Thoracic aorta (tissue), 2 donors: ENCODE measurements around the gene SESN3. TPM values are rescaled to one million over a fixed set of nuclear protein-coding genes. Genes with fewer than 3 reads are reported as not detected.

Experiments used
- ATAC-seq: fragments of 150-250 bp; one replicate; pipeline ENCODE4 v1.8.0; 2017; ENCODE audit warnings: low read depth; ENCODE audit not compliant: insufficient number of reproducible peaks, low FRiP score
- DNase-seq: peaks from one replicate; pipeline ENCODE4 v3.0.0-alpha.2; 2020; ENCODE audit warnings: low spot score
- H3K27ac ChIP-seq, 2 donors: fragments of 200-600 bp; sonication (generic); 1 replicate in 1 of 2; 2 replicates in 1 of 2; pipeline ENCODE4 v1.5.1; 2016; ENCODE audit warnings: mild to moderate bottlenecking in 2 of 2, moderate library complexity in 2 of 2
- H3K27me3 ChIP-seq: fragments of 200-600 bp; sonication (generic); replicated peaks from 2 replicates; pipeline ENCODE4 v1.6.0; 2016; ENCODE audit warnings: mild to moderate bottlenecking; ENCODE audit not compliant: insufficient read depth
- H3K36me3 ChIP-seq: fragments of 200-600 bp; sonication (generic); one replicate; pipeline ENCODE4 v1.5.1; 2016
- H3K4me1 ChIP-seq, 2 donors: fragments of 200-600 bp; sonication (generic); 1 replicate in 1 of 2; 2 replicates in 1 of 2; pipeline versions ENCODE4 v1.5.1 to v1.6.0; 2016; ENCODE audit warnings: low read depth in 2 of 2, mild to moderate bottlenecking in 1 of 2; ENCODE audit not compliant: control insufficient read depth in 1 of 2
- H3K4me3 ChIP-seq: fragments of 200-600 bp; sonication (generic); 2 replicates; pipeline ENCODE4 v1.5.1; 2016; ENCODE audit warnings: mild to moderate bottlenecking
- H3K9me3 ChIP-seq: fragments of 200-600 bp; sonication (generic); 2 replicates; pipeline ENCODE4 v1.5.1; 2016
- CTCF ChIP-seq: fragments of 200-600 bp; sonication (generic); IDR thresholded peaks from one replicate; pipeline ENCODE4 v1.5.1; 2019; ENCODE audit warnings: antibody characterized with exemption
- total RNA-seq, 2 donors: library from RNA; depleted of rRNA; stranded (reverse); fragments of >200 nt; gene quantifications; one replicate each; pipeline versions ENCODE4 v1.1.0 to v1.2.3, GENCODE V29; 2016

Gene SESN3
- total RNA-seq, 2 donors from 2014 or later = 37.9 to 41.3 TPM

- H3K4me3 ChIP-seq = no peak overlapping the region
- DNase-seq (no peak), ATAC-seq (no peak)
- no peak overlapping the region for H3K27ac ChIP-seq
- TF ChIP-seq CTCF = no peak
- H3K36me3 ChIP-seq = no peaks in the 10 kb centered on the region
- H3K27me3 ChIP-seq = no peaks in the 10 kb centered on the region
- no peaks in the 10 kb centered on the region for H3K9me3 ChIP-seq
- H3K4me1 ChIP-seq = no peaks in the 10 kb centered on the region
These were observed 16.9 kb upstream of the SESN3 start for GRCh38 chr11:95247883-95248282.

- Histone ChIP-seq H3K9me3 (no peaks in the 10 kb centered on the region), H3K4me1 (peaks cover 0 to 2% of the 10 kb centered on the region in 2 donors), H3K27me3 (no peaks in the 10 kb centered on the region), H3K27ac (no peak overlapping the region), H3K36me3 (no peaks in the 10 kb centered on the region), H3K4me3 (no peak overlapping the region)
- DNase-seq (no peak), ATAC-seq (no peak)
- no peak for TF ChIP-seq CTCF
These were observed 16.2 kb upstream of the SESN3 start for GRCh38 chr11:95247127-95247684.

- no peak for TF ChIP-seq CTCF
These were observed 14.6 kb upstream of the SESN3 start for GRCh38 chr11:95245581-95245980.

GRCh38 chr11:95245038-95245437 is 14.0 kb upstream of the SESN3 start:
- no peak for ATAC-seq
- no peaks in the 10 kb centered on the region for H3K27me3 ChIP-seq

More at GRCh38 chr11:95245581-95245980, 14.6 kb upstream of the SESN3 start:
- no peaks in the 10 kb centered on the region for H3K27me3 ChIP-seq
- H3K4me1 ChIP-seq = peaks cover 0 to 4% of the 10 kb centered on the region in 2 donors
- DNase-seq = no peak
- no peak overlapping the region for H3K27ac ChIP-seq
- no peak for ATAC-seq
- no peak overlapping the region for H3K4me3 ChIP-seq
- no peaks in the 10 kb centered on the region for H3K9me3 ChIP-seq
- no peaks in the 10 kb centered on the region for H3K36me3 ChIP-seq

GRCh38 chr11:95243673-95244072 is 12.7 kb upstream of the SESN3 start:
- no peaks in the 10 kb centered on the region for H3K9me3 ChIP-seq
- TF ChIP-seq CTCF = no peak
- H3K27me3 ChIP-seq = no peaks in the 10 kb centered on the region
- H3K27ac ChIP-seq = no peak overlapping the region
- no peak for DNase-seq
- H3K4me3 ChIP-seq = no peak overlapping the region
- H3K4me1 ChIP-seq = peaks cover 0 to 4% of the 10 kb centered on the region in 2 donors
- no peak for ATAC-seq
- no peaks in the 10 kb centered on the region for H3K36me3 ChIP-seq

More at GRCh38 chr11:95245038-95245437, 14.0 kb upstream of the SESN3 start:
- no peaks in the 10 kb centered on the region for H3K9me3 ChIP-seq
- H3K4me1 ChIP-seq = peaks cover 0 to 4% of the 10 kb centered on the region in 2 donors
- no peak overlapping the region for H3K27ac ChIP-seq
- H3K36me3 ChIP-seq = no peaks in the 10 kb centered on the region
- TF ChIP-seq CTCF = no peak
- no peak overlapping the region for H3K4me3 ChIP-seq
- no peak for DNase-seq
